ENCODE measurements around the gene CAVIN3. TPM values are rescaled to one million over a fixed set of nuclear protein-coding genes. Genes with fewer than 3 reads are reported as not detected.

CAVIN3 gene
- total and polyA plus RNA-seq, 2 of the 8 experiments (the other 6 are each of a cell fraction or from before 2014, with no cell fraction given), result 17.7 to 26.4 TPM

GRCh38 chr11:6285019-6285418, 35.3 kb downstream of the CAVIN3 start:
- no peak overlapping the region for H2BK5ac ChIP-seq (ENCODE audit: low read depth, low read length)
- no peak overlapping the region for H2AK5ac ChIP-seq (ENCODE audit: low read depth, low read length)
- H3K18ac ChIP-seq (ENCODE audit: extremely low read depth, low read length), result no peak overlapping the region
- no peak overlapping the region for H4K5ac ChIP-seq (ENCODE audit: insufficient read length, low read depth, low read length)
- H4K8ac ChIP-seq (ENCODE audit: extremely low read depth, insufficient read depth, low read length), result no peak overlapping the region
- peaks cover 12 to 75% (median 45%) of the 10 kb centered on the region in 4 experiments for H3K27me3 ChIP-seq (replicated peaks in 1 of 4; ENCODE audit: control insufficient read depth in 3 of 4, extremely low read depth in 1 of 4, insufficient read depth in 3 of 4, low read length in 3 of 4)
- no peak overlapping the region for H2BK20ac ChIP-seq (ENCODE audit: low read length)
- no peaks in the 10 kb centered on the region for H3K79me2 ChIP-seq (ENCODE audit: control insufficient read depth in 1 of 2, insufficient read depth in 2 of 2, low read length in 2 of 2)
- H3K23ac ChIP-seq (ENCODE audit: insufficient read length), result no peak overlapping the region
- H3K36me3 ChIP-seq (ENCODE audit: control insufficient read depth in 2 of 4, insufficient read depth in 4 of 4, low read length in 3 of 4), result no peaks in the 10 kb centered on the region
- H3K4me3 ChIP-seq (ENCODE audit: extremely low read depth in 1 of 4, insufficient read depth in 2 of 4, low read depth in 3 of 4, low read length in 4 of 4), result no peak overlapping the region
- no peaks in the 10 kb centered on the region for H3K79me1 ChIP-seq (ENCODE audit: low read depth, low read length)
- no peak overlapping the region for H3K9ac ChIP-seq (replicated peaks in 1 of 4; ENCODE audit: extremely low read depth in 1 of 4, low read depth in 3 of 4, low read length in 3 of 4)
- no peaks in the 10 kb centered on the region for H4K20me1 ChIP-seq (replicated peaks in 1 of 2; ENCODE audit: control insufficient read depth in 1 of 2, insufficient read depth in 2 of 2, low read length in 2 of 2)
- H4K91ac ChIP-seq (replicated peaks; ENCODE audit: insufficient read length, low read length), result no peak overlapping the region
- no peak overlapping the region for H2AFZ ChIP-seq (ENCODE audit: low read length)
- no peak overlapping the region for H2BK120ac ChIP-seq (replicated peaks; ENCODE audit: low read depth, low read length)
- no peak overlapping the region for H3K4ac ChIP-seq (replicated peaks; ENCODE audit: insufficient read length, low read depth, low read length)
- H3K4me1 ChIP-seq (replicated peaks in 1 of 4; ENCODE audit: control insufficient read depth in 3 of 4, insufficient read depth in 4 of 4, low read length in 3 of 4), result peaks cover 0 to 2% (median 0%) of the 10 kb centered on the region in 4 experiments; a peak in 2 of 7 replicates
- H3K56ac ChIP-seq (replicated peaks; ENCODE audit: insufficient read length, low read depth, low read length), result no peak overlapping the region
- DNase-seq (ENCODE audit: low read depth in 1 of 2, low spot score in 2 of 2) (no peak), FAIRE-seq (no peak)
- POLR2A ChIA-PET (ENCODE audit: partially characterized antibody), result no interaction called here
- no peak overlapping the region for H3K14ac ChIP-seq (ENCODE audit: insufficient read length)
- no peaks in the 10 kb centered on the region for H3K9me3 ChIP-seq (ENCODE audit: insufficient read depth in 2 of 2, low read depth in 1 of 2, low read length in 1 of 2)
- no peak overlapping the region for H2BK12ac ChIP-seq (ENCODE audit: low read depth, low read length)
- no peak overlapping the region for H3K27ac ChIP-seq (ENCODE audit: low read depth, low read length)
- H3K4me2 ChIP-seq (ENCODE audit: insufficient read depth in 1 of 2, low read depth in 2 of 2, low read length in 2 of 2), result no peak overlapping the region
- CTCF ChIA-PET (ENCODE audit: partially characterized antibody), result interaction anchor here (0.6 to 10.9 kb wide), 10 partner anchors 14 to 164 kb away, joined by 3 to 127 read pairs (median 4); partner anchors contain the start of gene CCKBR
- 84% methylated on average over 4 of the region's 4 CpGs; no CpG with 5 or more reads in 1 of the 2 experiments for WGBS, 2 experiments (ENCODE audit: extremely low coverage in 1 of 2, insufficient coverage in 1 of 2, insufficient read length in 1 of 2, insufficient replicate concordance in 2 of 2, low coverage in 1 of 2, low lambda C conversion rate in 2 of 2, missing lambda C conversion rate in 1 of 2)
- no peak overlapping the region for H2BK15ac ChIP-seq (ENCODE audit: low read length)
- no peaks in the 10 kb centered on the region for H3K23me2 ChIP-seq (ENCODE audit: low read depth, low read length)
- no peak for TF ChIP-seq EGR1 (IDR thresholded peaks at IDR 0.05; ENCODE audit: borderline replicate concordance, low read depth, low read length)
- no peak for TF ChIP-seq JUN (IDR thresholded peaks at IDR 0.05; ENCODE audit: low read depth, low read length)
- TF ChIP-seq SIN3A (conservative IDR thresholded peaks at IDR 0.05 in 1 of 2, IDR thresholded peaks at IDR 0.05 in 1 of 2; ENCODE audit: low read depth in 1 of 2, low read length in 2 of 2), result no peak
- no peak for TF ChIP-seq GTF2F1 (IDR thresholded peaks at IDR 0.05; ENCODE audit: borderline replicate concordance, low read depth, low read length)
- no peak for TF ChIP-seq SRF (IDR thresholded peaks at IDR 0.05; ENCODE audit: low read depth, low read length)
- TF ChIP-seq CEBPB (IDR thresholded peaks at IDR 0.05; ENCODE audit: low read depth, low read length), result no peak
- TF ChIP-seq HDAC2 (IDR thresholded peaks at IDR 0.05; ENCODE audit: borderline replicate concordance in 1 of 2, low read depth in 2 of 2, low read length in 2 of 2), result no peak
- TF ChIP-seq SIX5 (IDR thresholded peaks at IDR 0.05; ENCODE audit: low read depth, low read length), result no peak
- no peak for TF ChIP-seq KDM1A (IDR thresholded peaks at IDR 0.05; ENCODE audit: borderline replicate concordance, low read length)
- no peak for TF ChIP-seq POU5F1 (IDR thresholded peaks at IDR 0.05; ENCODE audit: low read depth, low read length)
- TF ChIP-seq PHF8 (conservative IDR thresholded peaks at IDR 0.05; ENCODE audit: low read depth, low read length), result no peak
- TF ChIP-seq BRCA1 (IDR thresholded peaks at IDR 0.05; ENCODE audit: low read depth, low read length), result no peak
- TF ChIP-seq KDM5A (IDR thresholded peaks at IDR 0.05; ENCODE audit: low read length), result no peak
- no peak for TF ChIP-seq SP4 (IDR thresholded peaks at IDR 0.05; ENCODE audit: low read length)
- TF ChIP-seq NANOG (IDR thresholded peaks at IDR 0.05; ENCODE audit: insufficient read depth, low read depth, low read length, poor library complexity, severe bottlenecking), result no peak

Data from H1 (cell line).